ENCODE data around the gene MAP2K2. TPM values are rescaled to one million over a fixed set of nuclear protein-coding genes. Genes with fewer than 3 reads are reported as not detected.
"Not testable (repeated sequence)": the region's sequence is repeated elsewhere in the genome, so short reads cannot be mapped to it uniquely, and the experiment has no call there.

The MAP2K2 gene
- total RNA-seq, 2 donors from 2014 or later, result 191 TPM

GRCh38 chr19:4130744-4131438 is 7.0 kb upstream of the MAP2K2 start:
- no peak for DNase-seq
- 78 to 81% methylated on average over 8 of the region's 8 CpGs for WGBS, 2 experiments (ENCODE audit: insufficient coverage in 1 of 2, insufficient read length in 1 of 2)
- H3K27ac Mint-ChIP-seq, result no peak overlapping the region

GRCh38 chr19:4129050-4129449 is 5.1 kb upstream of the MAP2K2 start:
- H3K4me3 ChIP-seq (ENCODE audit: low read length); H3K36me3 Mint-ChIP-seq (ENCODE audit: low read depth); H3K36me3 ChIP-seq (ENCODE audit: control insufficient read depth, insufficient read depth, low read length); H3K9ac ChIP-seq (ENCODE audit: extremely low read depth, low read length, poor library complexity, severe bottlenecking); DNase-seq; H3K4me1 Mint-ChIP-seq; H3K27me3 Mint-ChIP-seq (ENCODE audit: insufficient read depth); H3K27me3 ChIP-seq (ENCODE audit: control insufficient read depth, insufficient read depth, low read length, poor library complexity, severe bottlenecking); H3K4me3 Mint-ChIP-seq; H3K27ac ChIP-seq (ENCODE audit: low read depth, low read length); H3K27ac Mint-ChIP-seq; H3K9me3 ChIP-seq (ENCODE audit: control insufficient read depth, low read length); H3K9me3 Mint-ChIP-seq; H3K4me1 ChIP-seq (ENCODE audit: control insufficient read depth, insufficient read depth, low read length): not testable (repeated sequence)
- 90 to 95% methylated on average over 2 to 7 of the region's 7 CpGs for WGBS, 2 experiments (ENCODE audit: insufficient coverage in 1 of 2, insufficient read length in 1 of 2)

More at GRCh38 chr19:4130744-4131438, 7.0 kb upstream of the MAP2K2 start:
- no peak overlapping the region for H3K4me3 ChIP-seq (ENCODE audit: low read length)
- H3K36me3 Mint-ChIP-seq (ENCODE audit: low read depth), result no peaks in the 10 kb centered on the region
- H3K27me3 Mint-ChIP-seq (ENCODE audit: insufficient read depth), result peaks cover 8% of the 10 kb centered on the region
- no peak overlapping the region for H3K27ac ChIP-seq (ENCODE audit: low read depth, low read length)
- H3K4me1 Mint-ChIP-seq, result no peaks in the 10 kb centered on the region
- no peaks in the 10 kb centered on the region for H3K4me1 ChIP-seq (ENCODE audit: control insufficient read depth, insufficient read depth, low read length)
- no peak overlapping the region for H3K9ac ChIP-seq (ENCODE audit: extremely low read depth, low read length, poor library complexity, severe bottlenecking)
- H3K36me3 ChIP-seq (ENCODE audit: control insufficient read depth, insufficient read depth, low read length), result no peaks in the 10 kb centered on the region
- H3K9me3 Mint-ChIP-seq, result no peaks in the 10 kb centered on the region
- H3K4me3 Mint-ChIP-seq, result no peak overlapping the region
- H3K27me3 ChIP-seq (ENCODE audit: control insufficient read depth, insufficient read depth, low read length, poor library complexity, severe bottlenecking), result no peaks in the 10 kb centered on the region
- TF ChIP-seq CTCF (conservative IDR thresholded peaks at IDR 0.05), result no peak
- H3K9me3 ChIP-seq (ENCODE audit: control insufficient read depth, low read length), result no peaks in the 10 kb centered on the region

GRCh38 chr19:4127322-4127721 is 3.4 kb upstream of the MAP2K2 start:
- WGBS, 2 experiments (ENCODE audit: insufficient coverage in 1 of 2, insufficient read length in 1 of 2), result 86 to 90% methylated on average over 3 to 4 of the region's 4 CpGs
- H3K27ac Mint-ChIP-seq, result not testable (repeated sequence)

GRCh38 chr19:4124638-4125037 is 716 bp upstream of the MAP2K2 start:
- Histone ChIP-seq H3K4me3 (ENCODE audit: low read length) (peak overlapping the region; percentile 85), H3K27me3 (ENCODE audit: control insufficient read depth, insufficient read depth, low read length, poor library complexity, severe bottlenecking) (no peaks in the 10 kb centered on the region), H3K36me3 (ENCODE audit: control insufficient read depth, insufficient read depth, low read length) (peaks cover 10% of the 10 kb centered on the region), H3K27ac (ENCODE audit: low read depth, low read length) (no peak overlapping the region), H3K4me1 (ENCODE audit: control insufficient read depth, insufficient read depth, low read length) (no peaks in the 10 kb centered on the region), H3K9me3 (ENCODE audit: control insufficient read depth, low read length) (no peaks in the 10 kb centered on the region), H3K9ac (ENCODE audit: extremely low read depth, low read length, poor library complexity, severe bottlenecking) (no peak overlapping the region)
- H3K4me3 Mint-ChIP-seq, result peak overlapping the region; percentile 90
- TF ChIP-seq CTCF (conservative IDR thresholded peaks at IDR 0.05), result no peak
- peaks cover under 1% of the 10 kb centered on the region for H3K36me3 Mint-ChIP-seq (ENCODE audit: low read depth)
- H3K9me3 Mint-ChIP-seq, result no peaks in the 10 kb centered on the region
- H3K4me1 Mint-ChIP-seq, result peaks cover 10% of the 10 kb centered on the region
- 51% methylated on average over 8 of the region's 8 CpGs; no CpG with 5 or more reads in 1 of the 2 experiments for WGBS, 2 experiments (ENCODE audit: insufficient coverage in 1 of 2, insufficient read length in 1 of 2)
- H3K27me3 Mint-ChIP-seq (ENCODE audit: insufficient read depth), result peaks cover 4% of the 10 kb centered on the region
- no peak for DNase-seq
- no peak overlapping the region for H3K27ac Mint-ChIP-seq

More at GRCh38 chr19:4127322-4127721, 3.4 kb upstream of the MAP2K2 start:
- not testable (repeated sequence) for DNase-seq; H3K27me3 Mint-ChIP-seq (ENCODE audit: insufficient read depth); H3K9me3 ChIP-seq (ENCODE audit: control insufficient read depth, low read length); H3K36me3 ChIP-seq (ENCODE audit: control insufficient read depth, insufficient read depth, low read length); H3K9ac ChIP-seq (ENCODE audit: extremely low read depth, low read length, poor library complexity, severe bottlenecking); H3K4me3 Mint-ChIP-seq; H3K4me3 ChIP-seq (ENCODE audit: low read length); H3K4me1 ChIP-seq (ENCODE audit: control insufficient read depth, insufficient read depth, low read length); H3K36me3 Mint-ChIP-seq (ENCODE audit: low read depth); H3K27ac ChIP-seq (ENCODE audit: low read depth, low read length); H3K9me3 Mint-ChIP-seq; H3K27me3 ChIP-seq (ENCODE audit: control insufficient read depth, insufficient read depth, low read length, poor library complexity, severe bottlenecking)
- H3K4me1 Mint-ChIP-seq, result peaks cover 10% of the 10 kb centered on the region
